GM10266 (cell line): ENCODE measurements around the gene CHRNB4.

Source experiments
- DNase-seq: peaks from one replicate; pipeline ENCODE4 v3.0.0; 2012; ENCODE audit errors: extremely low spot score
- TF ChIP-seq, protein P1 (sequence below): IDR thresholded peaks from 2 replicates; pipeline ENCODE4 v1.5.1; 2012; ENCODE audit warnings: mild to moderate bottlenecking, low read depth; ENCODE audit not compliant: control insufficient read depth, insufficient read depth; ENCODE audit errors: missing control alignments

CHRNB4 gene

DNA sequence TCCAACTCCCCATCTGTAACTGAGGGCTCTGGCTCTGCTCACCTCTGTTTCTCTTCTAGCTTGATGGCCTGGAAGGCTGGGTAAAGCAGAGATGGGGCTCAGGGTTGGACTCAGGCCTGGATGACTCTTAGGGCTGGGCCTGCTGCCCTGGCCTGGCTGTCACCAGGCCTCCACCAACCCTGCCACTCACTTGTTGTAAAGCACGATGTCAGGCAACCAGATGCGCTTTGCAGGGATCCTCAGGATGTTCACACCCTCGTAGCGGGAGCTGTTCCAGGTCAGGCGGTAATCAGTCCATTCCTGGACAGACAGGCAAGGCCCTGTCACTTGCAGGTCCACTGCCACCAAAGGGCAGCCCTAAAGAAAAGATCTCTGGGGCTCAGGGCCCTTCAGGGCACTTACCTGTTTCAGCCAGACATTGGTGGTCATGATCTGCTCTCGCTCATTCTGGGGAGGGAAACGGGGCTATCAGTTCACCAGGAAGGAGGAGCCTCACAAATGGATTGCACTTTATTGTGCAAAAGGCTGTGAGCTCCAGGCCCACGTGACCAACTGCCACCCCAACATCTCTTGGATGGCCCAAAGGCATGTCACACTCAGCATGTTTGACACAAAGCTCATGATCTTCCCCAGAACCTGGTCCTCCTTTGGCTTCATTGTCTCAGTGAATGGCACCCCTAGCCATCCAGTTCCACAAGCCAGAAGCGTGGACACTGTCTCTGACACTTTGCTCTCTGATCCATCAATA is 9.9 kb downstream of the CHRNB4 start:
- TF ChIP-seq, protein P1, sequence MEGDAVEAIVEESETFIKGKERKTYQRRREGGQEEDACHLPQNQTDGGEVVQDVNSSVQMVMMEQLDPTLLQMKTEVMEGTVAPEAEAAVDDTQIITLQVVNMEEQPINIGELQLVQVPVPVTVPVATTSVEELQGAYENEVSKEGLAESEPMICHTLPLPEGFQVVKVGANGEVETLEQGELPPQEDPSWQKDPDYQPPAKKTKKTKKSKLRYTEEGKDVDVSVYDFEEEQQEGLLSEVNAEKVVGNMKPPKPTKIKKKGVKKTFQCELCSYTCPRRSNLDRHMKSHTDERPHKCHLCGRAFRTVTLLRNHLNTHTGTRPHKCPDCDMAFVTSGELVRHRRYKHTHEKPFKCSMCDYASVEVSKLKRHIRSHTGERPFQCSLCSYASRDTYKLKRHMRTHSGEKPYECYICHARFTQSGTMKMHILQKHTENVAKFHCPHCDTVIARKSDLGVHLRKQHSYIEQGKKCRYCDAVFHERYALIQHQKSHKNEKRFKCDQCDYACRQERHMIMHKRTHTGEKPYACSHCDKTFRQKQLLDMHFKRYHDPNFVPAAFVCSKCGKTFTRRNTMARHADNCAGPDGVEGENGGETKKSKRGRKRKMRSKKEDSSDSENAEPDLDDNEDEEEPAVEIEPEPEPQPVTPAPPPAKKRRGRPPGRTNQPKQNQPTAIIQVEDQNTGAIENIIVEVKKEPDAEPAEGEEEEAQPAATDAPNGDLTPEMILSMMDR, result no peak
- DNase-seq, result no peak

DNA sequence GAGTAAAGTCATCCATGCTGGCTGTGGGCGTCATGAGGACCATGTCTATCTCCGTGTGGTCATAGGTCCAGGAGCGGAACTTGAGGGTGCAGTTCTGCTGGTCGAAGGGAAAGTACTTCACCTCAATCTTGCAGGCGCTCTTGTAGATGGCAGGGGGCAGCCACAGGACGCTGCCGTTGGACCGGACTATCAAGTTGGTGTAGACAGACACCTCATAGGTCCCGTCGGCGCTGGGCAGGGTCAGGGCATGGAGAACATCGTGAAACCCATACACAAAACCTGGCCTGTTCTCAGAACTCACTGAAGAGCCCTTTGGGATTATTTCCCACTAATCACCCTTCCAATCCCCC is 11.3 kb downstream of the CHRNB4 start:
- no peak for DNase-seq
- TF ChIP-seq, protein P1, result no peak

DNA sequence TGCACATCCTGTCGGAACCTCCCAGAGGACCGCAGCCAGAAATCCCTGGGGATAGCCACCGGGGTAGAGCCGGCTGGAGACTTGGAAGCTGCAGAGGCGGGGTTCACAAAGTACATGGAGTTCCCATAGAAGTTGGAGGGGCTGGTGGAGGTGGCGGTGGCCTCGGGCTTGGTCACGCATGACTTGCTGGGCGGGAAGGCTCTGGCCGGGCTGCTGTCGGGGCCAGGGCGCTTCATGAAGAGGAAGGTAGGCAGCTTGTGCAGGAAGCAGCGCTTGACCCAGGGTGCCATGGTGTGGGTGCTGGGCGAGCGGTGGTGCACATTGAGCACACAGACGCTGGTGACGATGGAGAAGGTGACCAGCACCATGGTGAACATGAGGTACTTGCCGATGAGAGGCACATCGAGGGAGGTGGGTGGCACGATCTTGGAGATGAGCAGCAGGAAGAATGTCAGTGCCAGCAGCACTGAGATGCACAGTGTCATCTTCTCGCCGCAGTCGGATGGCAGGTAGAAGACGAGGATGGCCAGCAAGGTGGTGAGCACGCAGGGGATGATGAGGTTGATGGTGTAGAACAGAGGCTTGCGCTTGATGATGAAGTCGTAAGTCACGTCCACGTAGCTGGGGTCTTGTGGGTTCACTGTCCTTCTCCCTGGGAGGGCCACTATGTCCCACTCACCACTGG is 11.8 kb downstream of the CHRNB4 start:
- no peak for DNase-seq
- TF ChIP-seq, protein P1, result no peak

DNA sequence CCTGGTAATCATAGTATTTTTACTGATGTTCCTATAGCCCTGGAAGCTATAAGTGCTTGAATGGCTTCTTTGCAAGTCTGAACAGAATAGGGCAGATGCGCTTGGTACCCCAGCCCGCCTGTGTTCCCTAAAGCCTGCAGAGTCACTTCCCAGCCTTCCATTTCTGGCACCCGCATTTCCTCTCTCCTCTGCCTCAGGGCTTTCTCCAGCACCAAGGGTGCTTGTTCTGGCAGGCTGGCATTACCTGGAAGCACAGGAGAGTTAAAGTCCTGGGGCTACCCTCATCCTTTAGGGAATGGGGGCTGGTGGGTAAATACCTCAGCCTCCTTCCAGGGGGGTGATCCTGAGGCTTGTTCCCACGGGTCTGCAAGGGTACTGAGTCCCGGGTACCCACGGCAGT is 12.8 kb downstream of the CHRNB4 start:
- DNase-seq, result no peak
- TF ChIP-seq, protein P1, result no peak

DNA sequence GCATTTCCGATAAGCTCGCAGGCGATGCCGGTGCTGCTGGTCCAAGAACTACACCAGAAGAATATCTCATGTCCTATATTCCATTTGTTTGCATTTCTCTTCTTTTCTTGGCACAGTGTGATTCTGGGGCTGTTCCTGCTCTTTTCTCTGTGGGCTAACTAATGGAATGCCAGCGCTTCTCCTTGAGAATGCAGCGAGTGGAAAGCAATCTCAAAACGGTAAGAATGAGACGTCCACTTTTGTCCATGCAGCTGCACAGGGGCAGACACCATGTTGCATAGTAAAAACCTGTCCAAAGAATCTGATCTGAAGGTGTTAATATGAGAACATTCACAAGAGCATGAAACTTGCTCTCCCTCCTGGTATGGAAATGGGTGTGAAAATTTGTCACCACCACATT is 13.7 kb downstream of the CHRNB4 start:
- no peak for DNase-seq
- TF ChIP-seq, protein P1, result no peak

DNA sequence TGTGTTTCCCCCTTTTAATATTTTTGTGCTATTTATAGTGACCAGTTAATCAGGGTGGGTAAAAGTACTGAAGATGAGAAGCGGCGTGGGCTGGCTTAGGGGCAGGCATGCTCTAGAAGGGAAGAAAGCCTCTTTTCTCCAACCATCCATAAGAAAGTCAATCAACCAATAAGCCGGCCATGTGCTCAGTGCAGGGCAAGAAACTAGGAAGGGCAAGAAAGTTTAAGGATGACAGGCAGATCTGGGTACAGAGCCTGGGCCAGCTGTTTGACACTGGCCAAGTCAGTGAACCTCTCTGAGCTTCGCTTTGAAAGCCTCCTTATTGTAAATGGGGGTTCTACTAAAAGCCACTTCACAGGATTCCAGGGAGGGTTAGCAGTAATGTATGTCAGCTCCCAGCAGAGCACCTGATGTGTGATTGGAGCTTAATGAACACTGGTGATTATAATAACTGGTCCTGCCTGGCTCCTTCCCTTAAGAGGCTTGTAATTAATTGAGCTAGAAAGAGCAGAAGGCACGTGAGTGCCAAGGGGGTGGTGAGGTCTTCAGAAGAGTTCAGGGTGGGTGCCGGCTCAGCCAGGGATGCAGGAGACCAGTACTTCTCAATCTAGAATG is 14.5 kb downstream of the CHRNB4 start:
- no peak for DNase-seq
- TF ChIP-seq, protein P1, result no peak
